HCT116 (cell line): ENCODE data around the gene PLEKHO1.

ENCODE experiments used
- CTCF ChIP-seq, 3 experiments: fragments of 200-600 bp in 1 of 3; sonication (generic) in 1 of 3; IDR thresholded peaks in 2 of 3; conservative IDR thresholded peaks in 1 of 3; 2 replicates each; pipeline ENCODE4 v1.5.1; 2012 to 2017; ENCODE audit warnings: low read depth in 2 of 3, low read length in 2 of 3, antibody characterized with exemption in 1 of 3, borderline replicate concordance in 1 of 3, control low read depth in 1 of 3, mild to moderate bottlenecking in 1 of 3, mixed read lengths in 1 of 3, mixed run types in 1 of 3, moderate library complexity in 1 of 3; ENCODE audit not compliant: insufficient read depth in 1 of 3
- EGR1 ChIP-seq: IDR thresholded peaks from 2 replicates; pipeline ENCODE4 v1.6.1; 2012; ENCODE audit warnings: low read depth
- EZH2 ChIP-seq: fragments of 200-600 bp; sonication (generic); IDR thresholded peaks from 2 replicates; pipeline ENCODE4 v1.6.1; 2017; ENCODE audit warnings: antibody characterized with exemption, mixed run types
- POLR2AphosphoS5 ChIP-seq: IDR thresholded peaks from 2 replicates; pipeline ENCODE4 v1.6.1; 2011; ENCODE audit warnings: mild to moderate bottlenecking, low read depth, low read length, moderate library complexity
- REST ChIP-seq: IDR thresholded peaks from 2 replicates; pipeline ENCODE4 v1.6.1; 2012; ENCODE audit warnings: low read depth
- SIN3A ChIP-seq: IDR thresholded peaks from 2 replicates; pipeline ENCODE4 v1.6.1; 2012; ENCODE audit warnings: low read depth
- SP1 ChIP-seq: IDR thresholded peaks from 2 replicates; pipeline ENCODE4 v1.6.1; 2012; ENCODE audit warnings: low read depth

DNA sequence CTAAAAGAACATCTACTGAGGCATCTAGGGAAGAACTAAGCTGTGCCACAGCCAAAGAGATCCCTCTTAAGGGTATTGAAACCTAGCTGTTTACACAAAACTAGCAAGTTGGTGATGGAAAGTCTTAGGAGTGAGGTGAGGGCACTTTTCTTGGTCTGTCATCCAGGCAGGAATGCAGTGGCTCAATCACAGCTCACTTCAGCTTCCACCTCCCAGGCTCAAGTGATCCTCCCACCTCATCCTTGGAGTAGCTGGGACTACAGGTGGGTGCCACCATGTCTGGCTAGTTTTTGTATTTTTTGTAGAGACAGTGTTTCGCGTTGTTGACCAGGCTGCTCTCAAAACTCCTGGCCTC lies 2.4 kb downstream of the PLEKHO1 start:
- TF ChIP-seq POLR2AphosphoS5 (no peak), CTCF (IDR thresholded peaks at IDR 0.05 in 2 of 3, conservative IDR thresholded peaks at IDR 0.05 in 1 of 3; ENCODE audit: borderline replicate concordance in 1 of 3, insufficient read depth in 1 of 3, low read depth in 2 of 3, low read length in 2 of 3) (no peak), EZH2 (no peak), SP1 (no peak), SIN3A (no peak), EGR1 (no peak), REST (no peak)
